Measurements from ENCODE around the gene REG4. TPM values are rescaled to one million over a fixed set of nuclear protein-coding genes. Genes with fewer than 3 reads are reported as not detected.

The REG4 gene
- total and polyA plus RNA-seq, 2 of the 13 experiments (the other 11 are each of a cell fraction or from before 2014, with no cell fraction given): not detected

DNA sequence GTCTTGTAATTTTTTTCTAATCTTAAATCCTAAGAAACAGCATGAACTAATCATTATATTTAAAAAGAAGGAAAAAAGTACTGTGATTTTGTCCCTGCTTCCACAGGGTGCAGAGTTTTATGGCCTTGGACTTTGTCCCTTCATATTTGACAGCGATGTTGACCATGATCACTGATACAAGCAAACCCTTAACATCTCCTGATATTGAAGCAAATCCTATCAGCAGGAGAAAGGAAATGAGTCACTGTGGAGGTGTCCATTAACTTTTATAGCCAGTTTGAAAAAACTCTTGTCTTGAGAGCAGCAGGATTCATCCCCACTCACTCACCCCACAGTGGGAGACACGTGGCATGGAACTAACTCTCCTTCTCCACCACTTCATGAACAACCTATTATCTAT, 5.1 kb upstream of the REG4 start (continued):
- TF ChIP-seq, protein P1, sequence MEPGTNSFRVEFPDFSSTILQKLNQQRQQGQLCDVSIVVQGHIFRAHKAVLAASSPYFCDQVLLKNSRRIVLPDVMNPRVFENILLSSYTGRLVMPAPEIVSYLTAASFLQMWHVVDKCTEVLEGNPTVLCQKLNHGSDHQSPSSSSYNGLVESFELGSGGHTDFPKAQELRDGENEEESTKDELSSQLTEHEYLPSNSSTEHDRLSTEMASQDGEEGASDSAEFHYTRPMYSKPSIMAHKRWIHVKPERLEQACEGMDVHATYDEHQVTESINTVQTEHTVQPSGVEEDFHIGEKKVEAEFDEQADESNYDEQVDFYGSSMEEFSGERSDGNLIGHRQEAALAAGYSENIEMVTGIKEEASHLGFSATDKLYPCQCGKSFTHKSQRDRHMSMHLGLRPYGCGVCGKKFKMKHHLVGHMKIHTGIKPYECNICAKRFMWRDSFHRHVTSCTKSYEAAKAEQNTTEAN (CRISPR knock-in tag; conservative IDR thresholded peaks at IDR 0.05): no peak
- TF ChIP-seq PRMT3 (CRISPR knock-in tag; IDR thresholded peaks at IDR 0.05; ENCODE audit: borderline replicate concordance, low read depth) (no peak), ZEB1 (IDR thresholded peaks at IDR 0.05; ENCODE audit: insufficient replicate concordance, low read depth) (no peak), SP5 (CRISPR knock-in tag; IDR thresholded peaks at IDR 0.05; ENCODE audit: borderline replicate concordance, low read depth) (no peak), ZNF263 (CRISPR knock-in tag; IDR thresholded peaks at IDR 0.05) (no peak), ZNF780A (CRISPR knock-in tag; IDR thresholded peaks at IDR 0.05) (no peak), ZNF235 (CRISPR knock-in tag; IDR thresholded peaks at IDR 0.05; ENCODE audit: borderline replicate concordance) (no peak), ZSCAN12 (CRISPR knock-in tag; IDR thresholded peaks at IDR 0.05) (no peak), IKZF4 (CRISPR knock-in tag; IDR thresholded peaks at IDR 0.05; ENCODE audit: borderline replicate concordance, low read depth, not compliant biosample characterization) (no peak), ZNF720 (CRISPR knock-in tag; IDR thresholded peaks at IDR 0.05) (no peak), NAIF1 (CRISPR knock-in tag; IDR thresholded peaks at IDR 0.05; ENCODE audit: borderline replicate concordance) (no peak), TBX2 (CRISPR knock-in tag; IDR thresholded peaks at IDR 0.05; ENCODE audit: borderline replicate concordance) (no peak), PHF8 (CRISPR knock-in tag; IDR thresholded peaks at IDR 0.05) (no peak), MEIS1 (CRISPR knock-in tag; IDR thresholded peaks at IDR 0.05; ENCODE audit: borderline replicate concordance) (no peak), NCOR1 (IDR thresholded peaks at IDR 0.05; ENCODE audit: borderline replicate concordance, low read length) (peak; percentile 61; the same call in 1 of the 2 replicates), RFX3 (CRISPR knock-in tag; IDR thresholded peaks at IDR 0.05) (no peak), ZMYM2 (CRISPR knock-in tag; IDR thresholded peaks at IDR 0.05) (0 out of 2 replicates have a peak, but pooled peaks have one; percentile 40), ERF (CRISPR knock-in tag; IDR thresholded peaks at IDR 0.05) (peak; percentile 29; the same call in 1 of the 2 replicates), PHB2 (IDR thresholded peaks at IDR 0.05; ENCODE audit: partially characterized antibody) (no peak), GTF3A (CRISPR knock-in tag; conservative IDR thresholded peaks at IDR 0.05) (no peak)
- TF ChIP-seq, protein P2, sequence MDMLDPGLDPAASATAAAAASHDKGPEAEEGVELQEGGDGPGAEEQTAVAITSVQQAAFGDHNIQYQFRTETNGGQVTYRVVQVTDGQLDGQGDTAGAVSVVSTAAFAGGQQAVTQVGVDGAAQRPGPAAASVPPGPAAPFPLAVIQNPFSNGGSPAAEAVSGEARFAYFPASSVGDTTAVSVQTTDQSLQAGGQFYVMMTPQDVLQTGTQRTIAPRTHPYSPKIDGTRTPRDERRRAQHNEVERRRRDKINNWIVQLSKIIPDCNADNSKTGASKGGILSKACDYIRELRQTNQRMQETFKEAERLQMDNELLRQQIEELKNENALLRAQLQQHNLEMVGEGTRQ (IDR thresholded peaks at IDR 0.05; ENCODE audit: low read depth, low read length): no peak
- TF ChIP-seq, protein P2 (CRISPR knock-in tag; IDR thresholded peaks at IDR 0.05; ENCODE audit: borderline replicate concordance): no peak
- TF ChIP-seq, protein P3, sequence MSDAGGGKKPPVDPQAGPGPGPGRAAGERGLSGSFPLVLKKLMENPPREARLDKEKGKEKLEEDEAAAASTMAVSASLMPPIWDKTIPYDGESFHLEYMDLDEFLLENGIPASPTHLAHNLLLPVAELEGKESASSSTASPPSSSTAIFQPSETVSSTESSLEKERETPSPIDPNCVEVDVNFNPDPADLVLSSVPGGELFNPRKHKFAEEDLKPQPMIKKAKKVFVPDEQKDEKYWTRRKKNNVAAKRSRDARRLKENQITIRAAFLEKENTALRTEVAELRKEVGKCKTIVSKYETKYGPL (CRISPR knock-in tag; IDR thresholded peaks at IDR 0.05): no peak
- TF ChIP-seq, protein P4, sequence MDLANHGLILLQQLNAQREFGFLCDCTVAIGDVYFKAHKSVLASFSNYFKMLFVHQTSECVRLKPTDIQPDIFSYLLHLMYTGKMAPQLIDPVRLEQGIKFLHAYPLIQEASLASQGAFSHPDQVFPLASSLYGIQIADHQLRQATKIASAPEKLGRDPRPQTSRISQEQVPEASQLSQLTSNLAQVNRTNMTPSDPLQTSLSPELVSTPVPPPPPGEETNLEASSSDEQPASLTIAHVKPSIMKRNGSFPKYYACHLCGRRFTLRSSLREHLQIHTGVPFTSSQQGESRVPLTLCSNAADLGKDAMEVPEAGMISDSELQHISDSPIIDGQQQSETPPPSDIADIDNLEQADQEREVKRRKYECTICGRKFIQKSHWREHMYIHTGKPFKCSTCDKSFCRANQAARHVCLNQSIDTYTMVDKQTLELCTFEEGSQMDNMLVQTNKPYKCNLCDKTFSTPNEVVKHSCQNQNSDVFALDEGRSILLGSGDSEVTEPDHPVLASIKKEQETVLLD (CRISPR knock-in tag; IDR thresholded peaks at IDR 0.05; ENCODE audit: low read depth): no peak
- TF ChIP-seq, protein P5, sequence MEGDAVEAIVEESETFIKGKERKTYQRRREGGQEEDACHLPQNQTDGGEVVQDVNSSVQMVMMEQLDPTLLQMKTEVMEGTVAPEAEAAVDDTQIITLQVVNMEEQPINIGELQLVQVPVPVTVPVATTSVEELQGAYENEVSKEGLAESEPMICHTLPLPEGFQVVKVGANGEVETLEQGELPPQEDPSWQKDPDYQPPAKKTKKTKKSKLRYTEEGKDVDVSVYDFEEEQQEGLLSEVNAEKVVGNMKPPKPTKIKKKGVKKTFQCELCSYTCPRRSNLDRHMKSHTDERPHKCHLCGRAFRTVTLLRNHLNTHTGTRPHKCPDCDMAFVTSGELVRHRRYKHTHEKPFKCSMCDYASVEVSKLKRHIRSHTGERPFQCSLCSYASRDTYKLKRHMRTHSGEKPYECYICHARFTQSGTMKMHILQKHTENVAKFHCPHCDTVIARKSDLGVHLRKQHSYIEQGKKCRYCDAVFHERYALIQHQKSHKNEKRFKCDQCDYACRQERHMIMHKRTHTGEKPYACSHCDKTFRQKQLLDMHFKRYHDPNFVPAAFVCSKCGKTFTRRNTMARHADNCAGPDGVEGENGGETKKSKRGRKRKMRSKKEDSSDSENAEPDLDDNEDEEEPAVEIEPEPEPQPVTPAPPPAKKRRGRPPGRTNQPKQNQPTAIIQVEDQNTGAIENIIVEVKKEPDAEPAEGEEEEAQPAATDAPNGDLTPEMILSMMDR (CRISPR knock-in tag; IDR thresholded peaks at IDR 0.05): no peak

Measured in HepG2 (cell line).